Trophoblast cell (in vitro differentiated cells and primary cell): ENCODE measurements around the gene PHKA2.

Experiments used
- DNase-seq, 2 donors: peaks; one replicate each; pipeline ENCODE4 v3.0.0-alpha.2; 2016
- H2AFZ ChIP-seq: 2 replicates; pipeline ENCODE4 v1.6.1; 2013; ENCODE audit warnings: low read length, moderate library complexity, mild to moderate bottlenecking; ENCODE audit not compliant: insufficient read depth, poor library complexity
- H2AK5ac ChIP-seq: 2 replicates; pipeline ENCODE4 v1.6.1; 2013; ENCODE audit warnings: mild to moderate bottlenecking, low read length
- H2BK120ac ChIP-seq: 2 replicates; pipeline ENCODE4 v1.6.1; 2013; ENCODE audit warnings: low read length, mild to moderate bottlenecking, moderate library complexity; ENCODE audit not compliant: insufficient read depth, poor library complexity
- H2BK12ac ChIP-seq: 2 replicates; pipeline ENCODE4 v1.6.1; 2013; ENCODE audit warnings: mild to moderate bottlenecking, low read length, moderate library complexity
- H2BK5ac ChIP-seq: 2 replicates; pipeline ENCODE4 v1.6.1; 2013; ENCODE audit warnings: low read length, low read depth, moderate library complexity, mild to moderate bottlenecking; ENCODE audit not compliant: poor library complexity
- H3K14ac ChIP-seq: 2 replicates; pipeline ENCODE4 v1.6.1; 2013; ENCODE audit warnings: mild to moderate bottlenecking, low read length
- H3K18ac ChIP-seq: 2 replicates; pipeline ENCODE4 v1.6.1; 2013; ENCODE audit warnings: mild to moderate bottlenecking, low read length
- H3K23ac ChIP-seq: 2 replicates; pipeline ENCODE4 v1.6.1; 2013; ENCODE audit warnings: low read length
- H3K27ac ChIP-seq: 2 replicates; pipeline ENCODE4 v1.5.1; 2013; ENCODE audit warnings: low read depth, mild to moderate bottlenecking, inconsistent platforms, low read length, moderate library complexity
- H3K27me3 ChIP-seq: 2 replicates; pipeline ENCODE4 v1.6.1; 2013; ENCODE audit warnings: inconsistent platforms, mild to moderate bottlenecking, low read length, moderate library complexity; ENCODE audit not compliant: insufficient read depth
- H3K36me3 ChIP-seq, 2 experiments: 1 replicate in 1 of 2; 2 replicates in 1 of 2; pipeline ENCODE4 v1.6.1; 2013; ENCODE audit warnings: low read length in 2 of 2, mild to moderate bottlenecking in 2 of 2, moderate library complexity in 1 of 2; ENCODE audit not compliant: insufficient read depth in 2 of 2, control insufficient read depth in 1 of 2
- H3K4ac ChIP-seq: 2 replicates; pipeline ENCODE4 v1.6.1; 2013; ENCODE audit warnings: low read depth, mild to moderate bottlenecking, low read length, moderate library complexity
- H3K4me1 ChIP-seq, 2 experiments: 1 replicate in 1 of 2; 2 replicates in 1 of 2; pipeline ENCODE4 v1.6.1; 2013; ENCODE audit warnings: low read length in 2 of 2, mild to moderate bottlenecking in 2 of 2, moderate library complexity in 1 of 2; ENCODE audit not compliant: insufficient read depth in 2 of 2, control insufficient read depth in 1 of 2
- H3K4me2 ChIP-seq: 2 replicates; pipeline ENCODE4 v1.6.1; 2013; ENCODE audit warnings: inconsistent platforms, mild to moderate bottlenecking, low read length, moderate library complexity
- H3K4me3 ChIP-seq: 2 replicates; pipeline ENCODE4 v1.5.1; 2013; ENCODE audit warnings: mild to moderate bottlenecking, low read depth, low read length, inconsistent platforms
- H3K79me1 ChIP-seq: one replicate; pipeline ENCODE4 v1.6.1; 2013; ENCODE audit warnings: low read length
- H3K79me2 ChIP-seq: 2 replicates; pipeline ENCODE4 v1.6.1; 2013; ENCODE audit warnings: low read length, mild to moderate bottlenecking; ENCODE audit not compliant: control insufficient read depth, insufficient read depth, poor library complexity
- H3K9ac ChIP-seq: 2 replicates; pipeline ENCODE4 v1.6.1; 2013; ENCODE audit warnings: mild to moderate bottlenecking, low read length
- H3K9me3 ChIP-seq: 2 replicates; pipeline ENCODE4 v1.6.1; 2013; ENCODE audit warnings: low read depth, mild to moderate bottlenecking, control low read depth, inconsistent platforms, low read length; ENCODE audit not compliant: insufficient read depth
- H4K12ac ChIP-seq: 2 replicates; pipeline ENCODE4 v1.6.1; 2013; ENCODE audit warnings: low read depth, mild to moderate bottlenecking, low read length, moderate library complexity
- H4K8ac ChIP-seq: 2 replicates; pipeline ENCODE4 v1.6.1; 2013; ENCODE audit warnings: low read depth, mild to moderate bottlenecking, low read length, moderate library complexity
- H4K91ac ChIP-seq: one replicate; pipeline ENCODE4 v1.6.1; 2013; ENCODE audit warnings: low read depth, mild to moderate bottlenecking, low read length, moderate library complexity
- WGBS: extraction: QIAGEN DNeasy Blood & Tissue Kit; methylation state at CpG from one replicate; pipeline ENCODE4 v1.1.7; 2013; ENCODE audit warnings: missing lambda C conversion rate; ENCODE audit not compliant: insufficient read length, insufficient coverage; ENCODE audit errors: extremely low coverage; 5-methylcytosine and 5-hydroxymethylcytosine counted together

Gene PHKA2

DNA sequence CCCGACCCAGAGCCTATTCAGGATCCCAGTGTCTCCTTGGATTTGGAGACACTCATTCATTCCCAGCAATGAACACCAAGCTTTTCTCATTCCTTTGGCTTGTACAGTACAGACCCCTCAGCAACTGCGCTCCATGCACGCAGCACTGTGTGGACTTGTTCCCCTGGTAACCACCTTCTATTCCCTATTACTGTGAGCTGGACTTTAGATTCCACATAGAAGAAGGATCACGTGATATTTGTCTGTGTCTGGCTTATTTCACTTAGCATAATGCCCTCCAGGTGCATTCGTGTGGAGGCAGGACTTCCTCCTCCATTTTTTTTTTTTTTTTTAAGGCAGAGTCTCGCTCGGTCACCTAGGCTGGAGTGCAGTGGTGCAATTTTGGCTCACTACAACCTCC, 106.4 kb downstream of the PHKA2 start:
- peak overlapping the region; percentile 27 for H3K27ac ChIP-seq
- no peaks in the 10 kb centered on the region for H3K36me3 ChIP-seq
- peak in 1 of 2 donors; percentile 19 for DNase-seq
- no peak overlapping the region for H4K12ac ChIP-seq
- H3K14ac ChIP-seq = no peak overlapping the region
- no peak overlapping the region for H3K9ac ChIP-seq
- H3K9me3 ChIP-seq = no peaks in the 10 kb centered on the region
- H4K8ac ChIP-seq = no peak overlapping the region
- H2BK120ac ChIP-seq = no peak overlapping the region
- H3K4me1 ChIP-seq = peaks cover 7 to 11% of the 10 kb centered on the region in 2 experiments
- no peak overlapping the region for H2AK5ac ChIP-seq
- no peak overlapping the region for H3K4me3 ChIP-seq
- H2AFZ ChIP-seq = no peak overlapping the region
- H4K91ac ChIP-seq = peak overlapping the region; percentile 13
- H3K79me1 ChIP-seq = peaks cover 2% of the 10 kb centered on the region
- WGBS = no CpG with 5 or more reads among the region's 7 CpGs
- no peak overlapping the region for H2BK5ac ChIP-seq
- no peak overlapping the region for H3K18ac ChIP-seq
- no peak overlapping the region for H2BK12ac ChIP-seq
- peak overlapping the region; percentile 10 for H3K4me2 ChIP-seq
- no peaks in the 10 kb centered on the region for H3K27me3 ChIP-seq
- H3K4ac ChIP-seq = no peak overlapping the region
- H3K79me2 ChIP-seq = no peaks in the 10 kb centered on the region
- H3K23ac ChIP-seq = no peak overlapping the region

DNA sequence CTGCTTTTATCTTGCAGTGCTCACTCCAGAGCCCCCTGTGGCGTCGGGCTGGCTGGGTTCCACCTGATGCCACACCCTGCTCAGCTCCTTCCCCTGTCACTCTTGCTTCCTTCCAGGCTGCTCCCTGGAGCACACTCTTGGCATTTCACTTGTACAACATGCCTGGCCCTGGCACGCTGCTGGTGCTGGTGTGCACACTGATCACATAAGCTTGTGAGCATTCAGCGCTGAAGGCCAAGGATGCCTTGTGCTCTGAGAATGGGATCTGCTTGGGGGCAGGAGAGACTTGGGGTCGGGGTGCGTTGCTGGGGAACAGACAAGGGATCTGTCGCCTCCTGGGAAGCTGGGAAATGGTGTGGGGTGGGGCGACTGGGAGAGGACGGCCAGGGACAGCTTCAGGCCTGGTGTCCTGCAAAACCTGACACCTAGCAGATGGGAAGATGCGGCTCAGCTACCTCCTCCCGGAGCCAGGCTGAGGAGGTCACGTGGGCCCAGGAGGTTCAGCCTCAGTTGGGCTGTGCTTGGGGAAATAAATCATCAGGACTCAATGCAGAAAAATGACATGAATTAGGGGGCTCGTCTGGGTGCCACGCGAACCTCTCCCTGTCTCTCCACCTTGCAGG, 108.5 kb downstream of the PHKA2 start:
- Histone ChIP-seq H3K23ac (no peak overlapping the region), H3K36me3 (no peaks in the 10 kb centered on the region), H4K8ac (no peak overlapping the region), H3K79me2 (no peaks in the 10 kb centered on the region), H4K12ac (no peak overlapping the region), H2AK5ac (no peak overlapping the region), H2BK5ac (no peak overlapping the region), H3K9me3 (no peaks in the 10 kb centered on the region), H2BK120ac (no peak overlapping the region), H3K14ac (no peak overlapping the region), H2BK12ac (no peak overlapping the region), H3K79me1 (no peaks in the 10 kb centered on the region), H2AFZ (no peak overlapping the region), H3K4me2 (no peak overlapping the region), H3K4ac (no peak overlapping the region), H3K4me3 (no peak overlapping the region), H3K18ac (no peak overlapping the region), H3K9ac (no peak overlapping the region), H3K27me3 (no peaks in the 10 kb centered on the region), H3K27ac (no peak overlapping the region), H4K91ac (no peak overlapping the region), H3K4me1 (peaks cover 7 to 11% of the 10 kb centered on the region in 2 experiments)
- DNase-seq = no peak
- WGBS = no CpG with 5 or more reads among the region's 15 CpGs

DNA sequence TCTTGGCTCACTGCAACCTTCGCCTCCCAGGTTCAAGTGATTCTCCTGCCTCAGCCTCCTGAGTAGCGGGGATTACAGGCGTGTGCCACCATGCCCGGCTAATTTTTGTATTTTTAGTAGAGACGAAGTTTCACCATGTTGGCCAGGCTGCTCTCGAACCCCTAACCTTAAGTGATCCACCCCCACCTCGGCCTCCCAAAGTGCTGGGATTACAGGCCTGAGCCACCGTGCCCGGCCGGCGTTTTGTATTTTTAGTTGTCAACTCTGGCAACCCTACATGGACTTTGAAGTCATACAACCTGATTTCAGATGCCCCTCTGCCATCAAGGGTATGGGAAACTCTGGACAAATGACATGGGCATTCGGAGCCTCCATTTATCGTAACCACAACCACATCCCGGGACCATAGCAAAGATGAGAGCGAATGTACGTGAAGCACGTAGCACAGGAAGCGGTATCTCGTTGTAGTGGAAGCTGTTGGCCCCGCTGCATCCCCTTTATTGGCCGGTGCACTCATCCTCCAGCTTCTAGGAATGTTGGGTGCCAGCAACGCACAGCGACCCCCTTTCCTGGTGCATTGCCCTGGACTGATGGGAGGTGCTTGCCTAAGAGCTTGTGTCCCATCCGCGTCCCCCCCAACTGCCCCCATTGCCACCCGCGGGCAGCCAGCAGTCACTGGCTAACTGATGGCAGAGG, 109.2 kb downstream of the PHKA2 start:
- Histone ChIP-seq H2BK12ac (no peak overlapping the region), H3K4ac (no peak overlapping the region), H3K23ac (no peak overlapping the region), H2AK5ac (no peak overlapping the region), H3K79me1 (no peaks in the 10 kb centered on the region), H2BK120ac (no peak overlapping the region), H3K9me3 (no peaks in the 10 kb centered on the region), H3K27ac (no peak overlapping the region), H4K8ac (no peak overlapping the region), H3K27me3 (no peaks in the 10 kb centered on the region), H3K4me3 (no peak overlapping the region), H4K91ac (no peak overlapping the region), H3K18ac (no peak overlapping the region), H2BK5ac (no peak overlapping the region), H3K4me2 (no peak overlapping the region), H3K9ac (no peak overlapping the region), H3K36me3 (no peaks in the 10 kb centered on the region), H3K79me2 (no peaks in the 10 kb centered on the region), H3K4me1 (peaks cover 7 to 11% of the 10 kb centered on the region in 2 experiments), H3K14ac (no peak overlapping the region), H2AFZ (no peak overlapping the region), H4K12ac (no peak overlapping the region)
- no CpG with 5 or more reads among the region's 27 CpGs for WGBS
- no peak for DNase-seq

DNA sequence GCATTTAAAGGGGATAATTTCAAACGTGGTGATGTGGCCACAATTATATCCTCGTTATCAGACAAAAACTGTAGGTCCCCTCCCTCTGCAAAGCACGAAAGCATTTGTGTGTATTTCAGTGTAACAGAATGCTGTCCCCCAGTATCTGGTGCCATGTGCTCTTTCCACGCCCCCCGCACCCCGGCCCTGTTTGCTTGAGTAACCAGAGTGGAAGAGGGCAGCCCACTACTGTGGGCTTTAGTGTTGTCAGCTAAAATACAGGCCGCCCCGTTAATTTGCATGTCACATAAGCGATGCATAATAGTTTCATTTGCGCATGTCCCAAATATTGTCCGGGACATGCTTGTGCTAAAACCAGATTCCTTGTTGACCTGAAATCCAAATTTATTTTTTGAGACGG, 110.1 kb downstream of the PHKA2 start:
- no peak overlapping the region for H3K18ac ChIP-seq
- H4K12ac ChIP-seq = no peak overlapping the region
- H3K79me1 ChIP-seq = no peaks in the 10 kb centered on the region
- H2BK120ac ChIP-seq = no peak overlapping the region
- no peak overlapping the region for H2BK12ac ChIP-seq
- no peak overlapping the region for H4K8ac ChIP-seq
- H2AFZ ChIP-seq = no peak overlapping the region
- no peak overlapping the region for H2AK5ac ChIP-seq
- no peak overlapping the region for H3K14ac ChIP-seq
- H3K79me2 ChIP-seq = no peaks in the 10 kb centered on the region
- H3K4ac ChIP-seq = no peak overlapping the region
- no peak for DNase-seq
- H3K36me3 ChIP-seq = no peaks in the 10 kb centered on the region
- H2BK5ac ChIP-seq = no peak overlapping the region
- H3K9ac ChIP-seq = no peak overlapping the region
- no peak overlapping the region for H3K27ac ChIP-seq
- no peak overlapping the region for H3K23ac ChIP-seq
- H3K27me3 ChIP-seq = no peaks in the 10 kb centered on the region
- H4K91ac ChIP-seq = no peak overlapping the region
- no peak overlapping the region for H3K4me3 ChIP-seq
- no peaks in the 10 kb centered on the region for H3K9me3 ChIP-seq
- WGBS = no CpG with 5 or more reads among the region's 12 CpGs
- H3K4me2 ChIP-seq = no peak overlapping the region
- H3K4me1 ChIP-seq = peaks cover 7 to 8% of the 10 kb centered on the region in 2 experiments
